ENCODE results near the gene MCTP1.
"Not testable (repeated sequence)": the region's sequence is repeated elsewhere in the genome, so short reads cannot be mapped to it uniquely, and the experiment has no call there.

MCTP1 gene

GRCh38 chr5:95251185-95251584, 33.7 kb downstream of the MCTP1 start:
- no peak for DNase-seq (ENCODE audit: low read depth)

- no peak for DNase-seq (ENCODE audit: low read depth)
Measured at GRCh38 chr5:95244479-95244878, 40.4 kb downstream of the MCTP1 start.

GRCh38 chr5:95241635-95242034, 43.3 kb downstream of the MCTP1 start:
- no peak for DNase-seq (ENCODE audit: low read depth)

GRCh38 chr5:95241161-95241560, 43.7 kb downstream of the MCTP1 start:
- DNase-seq (ENCODE audit: low read depth), result no peak

GRCh38 chr5:95238560-95239325, 46.2 kb downstream of the MCTP1 start:
- no peak for DNase-seq (ENCODE audit: low read depth)

- DNase-seq (ENCODE audit: low read depth), result no peak
Measured at GRCh38 chr5:95237324-95237723, 47.6 kb downstream of the MCTP1 start.

- DNase-seq (ENCODE audit: low read depth), result no peak
Measured at GRCh38 chr5:95235439-95235982, 49.4 kb downstream of the MCTP1 start.

GRCh38 chr5:95229646-95230045, 55.2 kb downstream of the MCTP1 start:
- DNase-seq (ENCODE audit: low read depth), result no peak

- no peak for DNase-seq (ENCODE audit: low read depth)
Measured at GRCh38 chr5:95224701-95225459, 60.0 kb downstream of the MCTP1 start.

- DNase-seq (ENCODE audit: low read depth), result no peak
Measured at GRCh38 chr5:95223566-95224258, 61.2 kb downstream of the MCTP1 start.

- no peak for DNase-seq (ENCODE audit: low read depth)
Measured at GRCh38 chr5:95222836-95223235, 62.1 kb downstream of the MCTP1 start.

GRCh38 chr5:95221234-95221633, 63.7 kb downstream of the MCTP1 start:
- DNase-seq (ENCODE audit: low read depth), result no peak

GRCh38 chr5:95220381-95220780, 64.5 kb downstream of the MCTP1 start:
- no peak for DNase-seq (ENCODE audit: low read depth)

GRCh38 chr5:95219411-95219810, 65.5 kb downstream of the MCTP1 start:
- no peak for DNase-seq (ENCODE audit: low read depth)

- no peak for DNase-seq (ENCODE audit: low read depth)
Measured at GRCh38 chr5:95217881-95218280, 67.0 kb downstream of the MCTP1 start.

GRCh38 chr5:95217351-95217750, 67.5 kb downstream of the MCTP1 start:
- DNase-seq (ENCODE audit: low read depth), result no peak

GRCh38 chr5:95216136-95216955, 68.5 kb downstream of the MCTP1 start:
- no peak for DNase-seq (ENCODE audit: low read depth)

GRCh38 chr5:95207811-95208210, 77.1 kb downstream of the MCTP1 start:
- DNase-seq (ENCODE audit: low read depth), result not testable (repeated sequence)

GRCh38 chr5:95194856-95195255, 90.0 kb downstream of the MCTP1 start:
- DNase-seq (ENCODE audit: low read depth), result no peak

GRCh38 chr5:95191330-95191729, 93.6 kb downstream of the MCTP1 start:
- no peak for DNase-seq (ENCODE audit: low read depth)

- no peak for DNase-seq (ENCODE audit: low read depth)
Measured at GRCh38 chr5:95184924-95185323, 100.0 kb downstream of the MCTP1 start.

- no peak for DNase-seq (ENCODE audit: low read depth)
Measured at GRCh38 chr5:95181644-95182043, 103.2 kb downstream of the MCTP1 start.
